T-cell (primary cell): ENCODE results near the gene PES1. TPM values are rescaled to one million over a fixed set of nuclear protein-coding genes. Genes with fewer than 3 reads are reported as not detected.
A peak's percentile ranks its signal among the peaks of the same experiment; 100 is the strongest.

ENCODE experiments used
- ATAC-seq, 4 experiments: fragments of 200-7000 bp in 3 of 4; fragments of 150-1000 bp in 1 of 4; cut with Tn5 transposase; replicated peaks in 1 of 4; 1 replicate in 3 of 4; 2 replicates in 1 of 4; pipeline ENCODE4 v1.10.0; 2021; ENCODE audit warnings: moderate library complexity in 3 of 4, mild to moderate bottlenecking in 2 of 4, moderate number of reproducible peaks in 1 of 4
- CTCF ChIA-PET, 2 donors: fragments of 300-600 bp; sonication (Branson Sonifier 250); formaldehyde crosslinking; loops; one replicate each; lab custom pipeline; 2022; ENCODE audit warnings: antibody characterized with exemption in 2 of 2; lab: Charles Lee
- POLR2A ChIA-PET, 2 donors: fragments of 300-600 bp; sonication (Branson Sonifier 250); formaldehyde crosslinking; loops; one replicate each; lab custom pipeline; 2022; ENCODE audit warnings: antibody characterized with exemption in 2 of 2; lab: Charles Lee
- DNase-seq, 35 experiments: peaks; one replicate each; pipeline versions ENCODE4 v3.0.0 to v3.0.0-alpha.2; 2013 to 2023
- H3K27ac ChIP-seq: one replicate; pipeline ENCODE4 v1.5.1; 2013; ENCODE audit warnings: low read length
- H3K27me3 ChIP-seq, 2 experiments: replicated peaks in 1 of 2; 1 replicate in 1 of 2; 2 replicates in 1 of 2; pipeline versions ENCODE4 v1.6.1 to v1.7.0; 2013; ENCODE audit warnings: low read length in 1 of 2, mixed read lengths in 1 of 2; ENCODE audit not compliant: control insufficient read depth in 2 of 2, insufficient read depth in 2 of 2; ENCODE audit errors: extremely low read depth in 1 of 2
- H3K36me3 ChIP-seq, 2 donors: 1 replicate in 1 of 2; 2 replicates in 1 of 2; pipeline versions ENCODE4 v1.6.1 to v1.7.0; 2013; ENCODE audit warnings: low read length in 1 of 2; ENCODE audit not compliant: control insufficient read depth in 2 of 2, insufficient read depth in 1 of 2; ENCODE audit errors: extremely low read depth in 1 of 2
- H3K4me1 ChIP-seq, 2 experiments: 1 replicate in 1 of 2; 2 replicates in 1 of 2; pipeline versions ENCODE4 v1.6.1 to v1.7.0; 2013; ENCODE audit warnings: low read length in 2 of 2, mixed read lengths in 1 of 2; ENCODE audit not compliant: insufficient read depth in 2 of 2, control insufficient read depth in 1 of 2; ENCODE audit errors: extremely low read depth in 1 of 2
- H3K4me3 ChIP-seq, 2 donors: 1 replicate in 1 of 2; 2 replicates in 1 of 2; pipeline versions ENCODE4 v1.5.1 to v1.7.0; 2013; ENCODE audit warnings: mild to moderate bottlenecking in 2 of 2, low read length in 1 of 2, moderate library complexity in 1 of 2; ENCODE audit not compliant: control insufficient read depth in 1 of 2; ENCODE audit errors: extremely low read depth in 1 of 2
- H3K9me3 ChIP-seq: 2 replicates; pipeline ENCODE4 v1.7.0; 2013
- H3K27ac Mint-ChIP-seq, 2 donors: one replicate each; pipeline ENCODE4 v1.8.0; 2020 to 2021; ENCODE audit warnings: mild to moderate bottlenecking in 2 of 2, mixed read lengths in 2 of 2
- H3K27me3 Mint-ChIP-seq, 2 donors: one replicate each; pipeline ENCODE4 v1.8.0; 2021 to 2022; ENCODE audit warnings: mixed read lengths in 2 of 2
- H3K36me3 Mint-ChIP-seq: one replicate; pipeline ENCODE4 v1.8.0; 2021; ENCODE audit warnings: mixed read lengths
- H3K4me1 Mint-ChIP-seq, 3 donors: one replicate each; pipeline ENCODE4 v1.8.0; 2020 to 2022; ENCODE audit warnings: mixed read lengths in 3 of 3, mild to moderate bottlenecking in 1 of 3
- H3K4me3 Mint-ChIP-seq, 3 donors: one replicate each; pipeline ENCODE4 v1.8.0; 2020 to 2022; ENCODE audit warnings: mild to moderate bottlenecking in 3 of 3, mixed read lengths in 3 of 3, moderate library complexity in 3 of 3
- H3K9me3 Mint-ChIP-seq, 3 donors: one replicate each; pipeline ENCODE4 v1.8.0; 2020 to 2022; ENCODE audit warnings: mixed read lengths in 3 of 3
- WGBS: methylation state at CpG from one replicate; pipeline ENCODE4 v1.1.5; 2013; ENCODE audit warnings: missing lambda C conversion rate; ENCODE audit not compliant: insufficient coverage; 5-methylcytosine and 5-hydroxymethylcytosine counted together
- total RNA-seq, 35 experiments: library from RNA in 6 of 35; stranded (reverse) in 6 of 35; fragments of 120-200 nt in 1 of 35; gene quantifications; one replicate each; pipeline versions ENCODE4 v1.2.1 to v1.2.4 and lab custom pipeline; 2013 to 2026

PES1 gene
- total RNA-seq, 5 donors from 2014 or later (not counting 1 experiment from before 2014, with no cell fraction given): 36.0 to 66.2 (median 63.1) TPM

- WGBS: 95% methylated on average over 12 of the region's 12 CpGs
- H3K9me3 ChIP-seq: no peaks in the 10 kb centered on the region
- Mint-ChIP-seq H3K36me3 (peaks cover 68% of the 10 kb centered on the region), H3K4me1 (peaks cover 6 to 13% (median 9%) of the 10 kb centered on the region in 3 donors), H3K4me3 (no peak overlapping the region), H3K27ac (no peak overlapping the region), H3K27me3 (peaks cover 0 to 3% of the 10 kb centered on the region in 2 donors), H3K9me3 (no peaks in the 10 kb centered on the region)
- ChIA-PET CTCF (no interaction called here), POLR2A (no interaction called here)
- peaks cover 38 to 77% of the 10 kb centered on the region in 2 donors for H3K36me3 ChIP-seq
- ATAC-seq (no peak), DNase-seq (no peak)
- no peak overlapping the region for H3K27ac ChIP-seq
- peaks cover 0 to 29% of the 10 kb centered on the region in 2 experiments for H3K27me3 ChIP-seq
- no peak overlapping the region for H3K4me3 ChIP-seq
- peaks cover 0 to 9% of the 10 kb centered on the region in 2 experiments for H3K4me1 ChIP-seq
Measured at GRCh38 chr22:30578481-30578880, 13.2 kb downstream of the PES1 start.

GRCh38 chr22:30575859-30576258 lies 15.9 kb downstream of the PES1 start:
- H3K4me3 Mint-ChIP-seq: no peak overlapping the region
- 92% methylated on average over 9 of the region's 15 CpGs for WGBS
- ATAC-seq: no peak

GRCh38 chr22:30574997-30575671 lies 16.6 kb downstream of the PES1 start:
- ATAC-seq: no peak

More at GRCh38 chr22:30575859-30576258, 15.9 kb downstream of the PES1 start:
- CTCF ChIA-PET: no interaction called here
- Mint-ChIP-seq H3K27ac (no peak overlapping the region), H3K9me3 (no peaks in the 10 kb centered on the region), H3K36me3 (peaks cover 50% of the 10 kb centered on the region), H3K27me3 (peaks cover 0 to 3% of the 10 kb centered on the region in 2 donors), H3K4me1 (peaks cover 6 to 13% (median 11%) of the 10 kb centered on the region in 3 donors)
- Histone ChIP-seq H3K27ac (no peak overlapping the region), H3K9me3 (no peaks in the 10 kb centered on the region), H3K36me3 (peaks cover 29 to 50% of the 10 kb centered on the region in 2 donors), H3K4me3 (no peak overlapping the region), H3K4me1 (peaks cover 0 to 9% of the 10 kb centered on the region in 2 experiments), H3K27me3 (peaks cover 0 to 34% of the 10 kb centered on the region in 2 experiments)
- POLR2A ChIA-PET: no interaction called here
- no peak for DNase-seq

GRCh38 chr22:30574095-30574981 lies 17.4 kb downstream of the PES1 start, which contains the start of gene GAL3ST1:
Gene GAL3ST1 (minus strand): TSS chr22:30574665. CDS start chr22:30557392, 17,273 bp downstream.
- peaks cover 36% of the 10 kb centered on the region for H3K36me3 Mint-ChIP-seq
- H3K36me3 ChIP-seq: peaks cover 15 to 35% of the 10 kb centered on the region in 2 donors
- ChIA-PET CTCF (no interaction called here), POLR2A (no interaction called here)
- no peak within 1 kb of the TSS for H3K4me3 ChIP-seq
- peaks cover 0 to 34% of the 10 kb centered on the region in 2 experiments for H3K27me3 ChIP-seq
- no peaks in the 10 kb centered on the region for H3K9me3 Mint-ChIP-seq
- H3K27ac Mint-ChIP-seq: no peak within 1 kb of the TSS
- H3K27me3 Mint-ChIP-seq: peaks cover 1 to 3% of the 10 kb centered on the region in 2 donors
- H3K4me1 ChIP-seq: peaks cover 0 to 9% of the 10 kb centered on the region in 2 experiments
- no peak for DNase-seq
- ATAC-seq: peak; percentile 12 to 29 (median 17)
- H3K4me1 Mint-ChIP-seq: peaks cover 5 to 13% (median 11%) of the 10 kb centered on the region in 3 donors
- no peaks in the 10 kb centered on the region for H3K9me3 ChIP-seq
- peak within 1 kb of the TSS in 1 of 3 donors; percentile 25 for H3K4me3 Mint-ChIP-seq
- 20% methylated on average over 31 of the region's 75 CpGs for WGBS
- H3K27ac ChIP-seq: no peak within 1 kb of the TSS

More at GRCh38 chr22:30574997-30575671, 16.6 kb downstream of the PES1 start:
- H3K27me3 ChIP-seq: peaks cover 0 to 32% of the 10 kb centered on the region in 2 experiments
- POLR2A ChIA-PET: no interaction called here
- H3K4me1 Mint-ChIP-seq: peaks cover 6 to 13% (median 11%) of the 10 kb centered on the region in 3 donors
- no peak overlapping the region for H3K4me3 ChIP-seq
- WGBS: 85% methylated on average over 11 of the region's 12 CpGs
- H3K36me3 Mint-ChIP-seq: peaks cover 44% of the 10 kb centered on the region
- H3K4me3 Mint-ChIP-seq: peak overlapping the region in 1 of 3 donors; percentile 25
- no peak overlapping the region for H3K27ac ChIP-seq
- CTCF ChIA-PET: interaction anchor here in 1 of 2 donors (0.5 kb wide), 1 partner anchor 140 kb away, joined by 6 read pairs; no protein-coding TSS in a partner anchor
- H3K4me1 ChIP-seq: peaks cover 0 to 9% of the 10 kb centered on the region in 2 experiments
- peaks cover 23 to 43% of the 10 kb centered on the region in 2 donors for H3K36me3 ChIP-seq
- no peak for DNase-seq
- peaks cover 0 to 3% of the 10 kb centered on the region in 2 donors for H3K27me3 Mint-ChIP-seq
- H3K27ac Mint-ChIP-seq: no peak overlapping the region
- H3K9me3 Mint-ChIP-seq: no peaks in the 10 kb centered on the region
- no peaks in the 10 kb centered on the region for H3K9me3 ChIP-seq

GRCh38 chr22:30573594-30574094 lies 18.1 kb downstream of the PES1 start:
- Mint-ChIP-seq H3K4me3 (no peak overlapping the region), H3K36me3 (peaks cover 29% of the 10 kb centered on the region), H3K9me3 (no peaks in the 10 kb centered on the region), H3K4me1 (peaks cover 0 to 13% (median 11%) of the 10 kb centered on the region in 3 donors), H3K27me3 (peaks cover 3 to 6% of the 10 kb centered on the region in 2 donors), H3K27ac (no peak overlapping the region)
- Histone ChIP-seq H3K36me3 (peaks cover 10 to 28% of the 10 kb centered on the region in 2 donors), H3K4me1 (peaks cover 0 to 9% of the 10 kb centered on the region in 2 experiments), H3K4me3 (no peak overlapping the region), H3K9me3 (no peaks in the 10 kb centered on the region), H3K27me3 (peaks cover 0 to 39% of the 10 kb centered on the region in 2 experiments), H3K27ac (no peak overlapping the region)
- CTCF ChIA-PET: no interaction called here
- POLR2A ChIA-PET: no interaction called here
- peak in 1 of 4 experiments; percentile 26 for ATAC-seq
- 66% methylated on average over 6 of the region's 7 CpGs for WGBS
- DNase-seq: no peak
